NCI-H1048 (cell line): ENCODE results near the gene TUBA1C.
"Not testable (repeated sequence)": the region's sequence is repeated elsewhere in the genome, so short reads cannot be mapped to it uniquely, and the experiment has no call there.

Experiments used
- DNase-seq: peaks from one replicate; lab custom pipeline; 2025; lab: John Stamatoyannopoulos, UW

The TUBA1C gene

DNA sequence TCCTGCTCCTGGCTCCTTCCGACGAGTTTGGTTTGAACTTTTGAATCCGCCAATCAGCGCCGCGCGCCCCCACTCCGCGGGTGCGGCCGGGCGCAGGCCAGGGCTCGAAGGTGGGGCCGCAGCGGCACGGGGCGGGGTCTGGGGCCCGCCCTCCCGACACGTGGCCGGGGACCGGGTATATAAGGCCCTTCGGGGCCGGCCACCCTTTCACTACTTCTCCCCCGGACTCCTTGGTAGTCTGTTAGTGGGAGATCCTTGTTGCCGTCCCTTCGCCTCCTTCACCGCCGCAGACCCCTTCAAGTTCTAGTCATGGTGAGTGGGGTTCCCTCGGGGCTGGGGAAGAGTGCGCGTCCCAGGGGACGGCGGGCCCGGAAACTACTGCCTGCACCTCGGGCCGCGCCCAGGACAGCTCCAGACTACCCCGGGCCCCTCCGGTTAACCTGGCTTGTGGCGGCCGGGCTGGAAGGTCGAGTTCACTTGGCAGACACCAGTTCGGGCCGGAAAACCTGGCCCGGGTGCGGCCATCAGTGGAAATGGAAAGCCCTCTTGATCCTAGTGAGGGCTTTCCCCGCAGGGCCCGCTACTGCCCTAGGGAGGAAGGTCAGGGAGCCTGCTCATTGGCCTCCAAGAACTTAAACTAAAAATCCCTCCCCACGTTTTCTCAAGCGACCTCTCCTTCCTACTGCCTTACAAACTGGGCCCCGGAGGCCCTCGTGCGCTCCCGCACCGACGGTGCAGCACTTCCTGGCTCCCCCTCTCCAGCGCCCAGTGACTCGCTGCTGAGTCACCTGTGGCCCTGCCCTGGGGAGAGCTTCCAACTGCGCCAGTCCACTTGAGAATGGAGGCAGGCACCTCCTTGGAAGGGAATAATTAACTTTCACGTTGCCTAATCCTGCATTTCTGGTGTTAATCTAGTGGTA, at the start of gene TUBA1C:
TUBA1C (plus strand) TSS at position 210 of the 920 bp plus-strand sequence; CDS start at position 310, 100 bp downstream.
- DNase-seq: peak; percentile 78

- no peak for DNase-seq
Measured at GRCh38 chr12:49219417-49220026, 45.4 kb upstream of the TUBA1C start.

DNA sequence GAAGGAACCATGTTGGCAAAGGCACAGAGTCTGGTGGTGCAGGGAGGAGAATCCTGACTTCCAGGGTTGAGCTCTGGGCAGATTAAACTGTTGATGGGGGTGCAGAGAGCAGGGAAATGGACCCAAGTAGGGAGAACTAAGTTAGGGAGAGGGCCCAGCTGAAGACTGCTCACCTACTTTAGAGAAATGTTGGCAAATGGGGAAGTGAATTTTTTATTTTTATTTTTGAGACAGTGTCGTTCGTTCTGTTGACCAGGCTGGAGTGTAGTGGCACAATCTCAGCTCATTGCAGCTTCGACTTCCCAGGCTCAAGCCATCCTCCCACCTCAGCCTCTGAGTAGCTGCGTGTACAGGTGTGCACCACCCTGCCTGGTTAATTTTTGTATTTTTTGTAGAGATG, 43.9 kb upstream of the TUBA1C start:
- DNase-seq: no peak

DNA sequence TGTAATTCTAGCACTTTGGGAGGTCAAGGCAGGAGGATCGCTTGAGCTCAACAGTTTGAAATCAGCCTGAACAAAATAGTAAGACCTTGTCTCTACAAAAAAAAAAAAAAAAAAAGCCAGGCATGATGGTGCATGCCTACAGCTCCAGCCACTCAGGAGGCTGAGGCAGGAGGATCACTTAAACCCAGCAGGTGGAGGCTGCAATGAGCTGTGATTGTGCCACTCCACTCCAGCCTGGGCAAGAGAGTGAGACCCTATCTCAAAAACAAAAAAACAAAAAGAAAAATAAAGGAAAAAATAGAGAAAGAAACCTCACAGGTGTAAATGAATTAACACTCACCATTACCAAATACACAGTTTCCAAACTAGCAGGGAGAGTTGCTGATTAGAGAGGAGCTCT, 41.8 kb upstream of the TUBA1C start:
- DNase-seq: no peak

GRCh38 chr12:49223590-49224369, 41.1 kb upstream of the TUBA1C start:
- no peak for DNase-seq

- DNase-seq: no peak
Measured at GRCh38 chr12:49225576-49226166, 39.2 kb upstream of the TUBA1C start.

- no peak for DNase-seq
Measured at GRCh38 chr12:49227713-49228112, 37.2 kb upstream of the TUBA1C start.

GRCh38 chr12:49228653-49229052, 36.2 kb upstream of the TUBA1C start:
- no peak for DNase-seq

- no peak for DNase-seq
Measured at GRCh38 chr12:49230176-49230804, 34.6 kb upstream of the TUBA1C start.

GRCh38 chr12:49230805-49231194, 34.1 kb upstream of the TUBA1C start:
- no peak for DNase-seq

DNA sequence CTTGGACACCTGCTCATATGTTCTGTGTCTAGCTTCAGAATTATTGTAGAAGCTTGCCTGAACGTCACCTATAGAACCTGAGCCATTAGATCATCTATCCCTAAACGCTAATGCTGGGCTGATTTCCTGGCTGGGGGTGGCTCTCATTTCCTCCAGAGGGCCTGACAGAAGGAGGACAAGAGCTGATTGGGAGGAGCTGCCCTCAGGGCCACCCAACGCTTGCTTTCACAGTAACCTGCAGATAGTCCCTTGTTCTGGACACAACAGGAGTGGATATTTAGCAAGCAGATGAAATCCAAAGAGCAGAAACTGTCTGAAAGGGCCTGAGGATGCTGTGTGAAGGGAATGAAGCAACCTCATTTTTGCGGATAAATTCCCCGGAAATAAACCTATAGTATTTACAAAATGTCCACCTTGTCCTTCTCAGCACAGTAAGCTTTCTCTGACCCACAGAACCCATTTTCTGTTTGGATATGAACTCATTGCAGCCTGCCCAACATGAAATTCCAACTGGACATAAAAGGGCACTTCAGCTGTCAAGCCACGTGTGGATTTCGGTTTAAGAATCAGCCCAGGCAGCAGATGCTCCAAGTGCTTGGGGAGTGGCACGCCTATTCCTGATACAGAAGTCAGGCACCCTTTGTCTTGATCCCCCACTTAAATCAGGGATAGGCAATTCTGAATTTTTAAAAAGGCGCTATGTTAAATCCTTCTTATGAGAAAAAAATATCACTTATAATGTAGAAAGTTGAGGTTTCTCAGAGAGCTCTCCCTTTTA, 32.8 kb upstream of the TUBA1C start:
- no peak for DNase-seq

GRCh38 chr12:49232940-49233841, 31.7 kb upstream of the TUBA1C start:
- no peak for DNase-seq

- no peak for DNase-seq
Measured at GRCh38 chr12:49233842-49234526, 30.9 kb upstream of the TUBA1C start.

DNA sequence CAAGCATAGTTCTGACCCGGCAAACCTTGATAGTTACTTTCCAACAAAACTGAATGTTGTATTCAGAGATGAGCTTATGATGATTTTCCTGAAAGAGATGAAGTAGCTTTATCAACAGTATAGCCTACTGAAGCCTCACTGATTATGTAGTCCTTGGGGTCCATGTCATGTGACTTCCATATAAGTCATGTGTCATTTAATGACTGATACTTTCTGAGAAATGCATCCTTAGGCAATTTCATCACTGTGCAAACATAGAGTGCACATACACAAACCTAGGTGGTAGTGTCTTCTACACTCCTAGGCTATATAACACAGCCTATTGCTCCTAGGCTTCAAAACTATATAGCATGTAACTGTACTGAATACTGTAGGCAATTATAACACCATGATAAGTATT, 28.5 kb upstream of the TUBA1C start:
- DNase-seq: no peak

DNA sequence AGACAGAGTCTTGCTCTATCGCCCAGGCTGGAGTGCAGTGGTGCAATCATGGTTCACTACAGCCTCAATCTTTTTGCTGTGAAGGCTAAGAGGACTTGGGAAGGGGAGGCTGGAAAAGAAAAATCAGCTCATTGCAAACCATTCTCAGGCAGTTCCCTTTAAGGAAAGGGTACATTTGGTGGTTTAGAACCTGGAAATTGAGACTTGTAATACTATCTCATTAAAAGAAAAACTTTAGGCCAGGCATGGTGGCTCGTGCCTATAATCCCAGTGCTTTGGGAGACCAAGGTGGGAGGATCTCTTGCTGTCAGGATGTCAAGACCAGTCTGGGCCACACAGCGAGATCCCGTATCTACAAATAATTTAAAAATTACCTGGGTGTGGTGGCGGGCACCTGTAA, 21.3 kb upstream of the TUBA1C start:
- no peak for DNase-seq

- DNase-seq: no peak
Measured at GRCh38 chr12:49244176-49244575, 20.7 kb upstream of the TUBA1C start.

- DNase-seq: no peak
Measured at GRCh38 chr12:49251357-49251756, 13.5 kb upstream of the TUBA1C start.

GRCh38 chr12:49253033-49253623, 11.8 kb upstream of the TUBA1C start:
- DNase-seq: no peak

DNA sequence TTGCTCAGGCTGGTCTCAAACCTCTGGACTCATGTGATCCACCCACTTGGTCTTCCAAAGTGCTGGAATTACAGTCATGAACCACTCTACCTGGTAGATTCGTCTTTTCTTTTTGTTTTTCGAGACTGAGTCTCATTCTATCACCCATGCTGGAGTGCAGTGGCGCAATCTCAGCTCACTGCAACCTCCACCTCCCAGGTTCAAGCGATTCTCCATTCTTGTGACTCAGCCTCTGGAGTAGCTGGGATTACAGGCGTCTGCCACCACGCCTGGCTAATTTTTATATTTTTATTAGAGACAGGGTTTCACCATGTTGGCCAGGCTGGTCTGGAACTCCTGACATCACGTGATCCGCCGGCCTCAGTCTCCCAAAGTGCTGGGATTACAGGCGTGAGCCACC, 9.4 kb upstream of the TUBA1C start:
- DNase-seq: not testable (repeated sequence)
